H9 (cell line): ENCODE measurements around the gene INTS4. TPM values are rescaled to one million over a fixed set of nuclear protein-coding genes. Genes with fewer than 3 reads are reported as not detected.
"Not testable (repeated sequence)": the region's sequence is repeated elsewhere in the genome, so short reads cannot be mapped to it uniquely, and the experiment has no call there.

Source experiments
- DNase-seq: peaks from one replicate; pipeline ENCODE4 v3.0.0-alpha.2; 2017
- H2AFZ ChIP-seq: one replicate; pipeline ENCODE4 v1.6.1; 2013; ENCODE audit warnings: mild to moderate bottlenecking, low read length, control low read depth, moderate library complexity
- H2AK5ac ChIP-seq: 2 replicates; pipeline ENCODE4 v1.6.1; 2013; ENCODE audit warnings: low read length, control low read depth, mixed read lengths; ENCODE audit not compliant: insufficient read length
- H2BK120ac ChIP-seq: one replicate; pipeline ENCODE4 v1.6.1; 2013; ENCODE audit warnings: low read depth, mild to moderate bottlenecking, low read length, control low read depth, inconsistent platforms; ENCODE audit not compliant: poor library complexity, severe bottlenecking
- H2BK12ac ChIP-seq: 2 replicates; pipeline ENCODE4 v1.6.1; 2013; ENCODE audit warnings: low read length, control low read depth, mixed read lengths, low read depth; ENCODE audit not compliant: insufficient read length
- H2BK15ac ChIP-seq: 2 replicates; pipeline ENCODE4 v1.6.1; 2013; ENCODE audit warnings: low read depth, low read length, control low read depth
- H2BK20ac ChIP-seq: one replicate; pipeline ENCODE4 v1.6.1; 2013; ENCODE audit warnings: low read depth, mild to moderate bottlenecking, low read length, control low read depth, inconsistent platforms; ENCODE audit not compliant: poor library complexity, severe bottlenecking
- H2BK5ac ChIP-seq: 2 replicates; pipeline ENCODE4 v1.6.1; 2013; ENCODE audit warnings: low read length, control low read depth, mixed read lengths; ENCODE audit not compliant: insufficient read length
- H3K14ac ChIP-seq: 2 replicates; pipeline ENCODE4 v1.6.1; 2013; ENCODE audit warnings: low read length, control low read depth; ENCODE audit not compliant: insufficient read depth
- H3K18ac ChIP-seq: 2 replicates; pipeline ENCODE4 v1.6.1; 2013; ENCODE audit warnings: low read depth, mild to moderate bottlenecking, mixed read lengths, low read length, control low read depth; ENCODE audit not compliant: insufficient read length
- H3K23ac ChIP-seq: 2 replicates; pipeline ENCODE4 v1.6.1; 2013; ENCODE audit warnings: low read length, control low read depth, mixed read lengths, low read depth; ENCODE audit not compliant: insufficient read length
- H3K23me2 ChIP-seq: 2 replicates; pipeline ENCODE4 v1.6.1; 2013; ENCODE audit warnings: low read depth, mild to moderate bottlenecking, mixed read lengths, low read length, control low read depth; ENCODE audit not compliant: insufficient read length, poor library complexity, severe bottlenecking
- H3K27ac ChIP-seq: 2 replicates; pipeline ENCODE4 v1.5.1; 2013; ENCODE audit warnings: low read length, control low read depth, mixed read lengths, low read depth; ENCODE audit not compliant: insufficient read length
- H3K27me3 ChIP-seq: 2 replicates; pipeline ENCODE4 v1.6.1; 2013; ENCODE audit warnings: low read length, control low read depth, inconsistent platforms; ENCODE audit not compliant: insufficient read depth
- H3K4ac ChIP-seq: 2 replicates; pipeline ENCODE4 v1.6.1; 2013; ENCODE audit warnings: low read depth, mild to moderate bottlenecking, control low read depth, inconsistent platforms, low read length, moderate library complexity
- H3K4me1 ChIP-seq: 2 replicates; pipeline ENCODE4 v1.6.1; 2013; ENCODE audit warnings: low read length, control low read depth, inconsistent platforms; ENCODE audit not compliant: insufficient read depth
- H3K4me2 ChIP-seq: 2 replicates; pipeline ENCODE4 v1.6.1; 2013; ENCODE audit warnings: low read length, control low read depth, mixed read lengths; ENCODE audit not compliant: insufficient read length, insufficient read depth
- H3K56ac ChIP-seq: 2 replicates; pipeline ENCODE4 v1.6.1; 2013; ENCODE audit warnings: low read depth, mild to moderate bottlenecking, mixed read lengths, low read length, control low read depth; ENCODE audit not compliant: insufficient read length
- H3K79me1 ChIP-seq: 2 replicates; pipeline ENCODE4 v1.6.1; 2013; ENCODE audit warnings: low read depth, mild to moderate bottlenecking, moderate library complexity, low read length, control low read depth, inconsistent platforms; ENCODE audit not compliant: insufficient read depth, poor library complexity, severe bottlenecking
- H3K79me2 ChIP-seq: 2 replicates; pipeline ENCODE4 v1.6.1; 2013; ENCODE audit warnings: low read length, control low read depth, inconsistent platforms; ENCODE audit not compliant: insufficient read depth
- H3K9ac ChIP-seq: 2 replicates; pipeline ENCODE4 v1.6.1; 2013; ENCODE audit warnings: low read length, control low read depth, mixed read lengths; ENCODE audit not compliant: insufficient read length; ENCODE audit errors: extremely low read depth
- H3K9me3 ChIP-seq: one replicate; pipeline ENCODE4 v1.6.1; 2013; ENCODE audit warnings: low read depth, low read length, inconsistent platforms; ENCODE audit not compliant: control insufficient read depth
- H3T11ph ChIP-seq: one replicate; pipeline ENCODE4 v1.6.1; 2013; ENCODE audit warnings: mild to moderate bottlenecking, low read length, control low read depth, inconsistent platforms
- H4K20me1 ChIP-seq: one replicate; pipeline ENCODE4 v1.6.1; 2013; ENCODE audit not compliant: control insufficient read depth, insufficient read length, insufficient read depth
- H4K5ac ChIP-seq: 2 replicates; pipeline ENCODE4 v1.6.1; 2013; ENCODE audit warnings: low read depth, mild to moderate bottlenecking, mixed read lengths, low read length, control low read depth; ENCODE audit not compliant: insufficient read length
- H4K8ac ChIP-seq: replicated peaks from 2 replicates; pipeline ENCODE4 v1.6.1; 2013; ENCODE audit warnings: low read length, control low read depth, mixed read lengths, low read depth; ENCODE audit not compliant: insufficient read length
- H4K91ac ChIP-seq: 2 replicates; pipeline ENCODE4 v1.6.1; 2013; ENCODE audit warnings: low read depth, mild to moderate bottlenecking, moderate library complexity, mixed read lengths, low read length, control low read depth; ENCODE audit not compliant: insufficient read length
- H3K27ac Mint-ChIP-seq, 3 experiments: 2 replicates in 2 of 3; 3 replicates in 1 of 3; pipeline ENCODE4 v1.8.0; 2020 to 2021; ENCODE audit warnings: mixed read lengths in 3 of 3, mild to moderate bottlenecking in 1 of 3, moderate library complexity in 1 of 3
- H3K27me3 Mint-ChIP-seq: 2 replicates; pipeline ENCODE4 v1.8.0; 2021; ENCODE audit warnings: low read depth, mild to moderate bottlenecking, moderate library complexity, mixed read lengths
- H3K36me3 Mint-ChIP-seq, 3 experiments: 2 replicates in 2 of 3; 3 replicates in 1 of 3; pipeline ENCODE4 v1.8.0; 2020 to 2021; ENCODE audit warnings: low read depth in 3 of 3, mixed read lengths in 3 of 3; ENCODE audit not compliant: insufficient read depth in 1 of 3
- H3K4me1 Mint-ChIP-seq, 2 experiments: 2 replicates each; pipeline ENCODE4 v1.8.0; 2020; ENCODE audit warnings: mixed read lengths in 2 of 2
- H3K4me3 Mint-ChIP-seq, 2 experiments: 2 replicates in 1 of 2; 3 replicates in 1 of 2; pipeline ENCODE4 v1.8.0; 2020 to 2021; ENCODE audit warnings: mild to moderate bottlenecking in 2 of 2, mixed read lengths in 2 of 2, moderate library complexity in 1 of 2
- H3K9me3 Mint-ChIP-seq, 2 experiments: 2 replicates in 1 of 2; 3 replicates in 1 of 2; pipeline ENCODE4 v1.8.0; 2020; ENCODE audit warnings: mild to moderate bottlenecking in 2 of 2, mixed read lengths in 2 of 2, moderate library complexity in 1 of 2
- WGBS: extraction: QIAGEN DNeasy Blood & Tissue Kit; methylation state at CpG from one replicate; pipeline ENCODE4 v1.1.7; 2013; ENCODE audit warnings: missing lambda C conversion rate, low lambda C conversion rate, mixed read lengths; ENCODE audit not compliant: insufficient read length; ENCODE audit errors: extremely low coverage; 5-methylcytosine and 5-hydroxymethylcytosine counted together
- total RNA-seq: library from RNA; stranded (reverse); gene quantifications from 2 replicates; pipeline ENCODE4 v1.2.1, GENCODE V29; 2021

INTS4 gene
- total RNA-seq, 1 experiment from 2014 or later: 38.6 TPM

GRCh38 chr11:77857906-77858457 lies 136.5 kb downstream of the INTS4 start:
- H3K4me1 Mint-ChIP-seq, H3K56ac ChIP-seq: not testable (repeated sequence)

More at GRCh38 chr11:77857906-77858457, 136.5 kb downstream of the INTS4 start:
- H2BK15ac ChIP-seq, H3K14ac ChIP-seq, H3T11ph ChIP-seq, H2AK5ac ChIP-seq, H2BK20ac ChIP-seq, H3K18ac ChIP-seq, H2BK5ac ChIP-seq, H4K5ac ChIP-seq, H3K4me2 ChIP-seq, H3K23ac ChIP-seq, H3K27me3 ChIP-seq, H2BK12ac ChIP-seq, H3K4ac ChIP-seq, DNase-seq, H4K8ac ChIP-seq, H3K4me3 Mint-ChIP-seq, H2AFZ ChIP-seq, H3K27ac ChIP-seq, H3K4me1 ChIP-seq, H3K79me1 ChIP-seq, H3K27me3 Mint-ChIP-seq, H4K20me1 ChIP-seq, H3K79me2 ChIP-seq, H3K9ac ChIP-seq, H4K91ac ChIP-seq, H2BK120ac ChIP-seq, H3K23me2 ChIP-seq, H3K27ac Mint-ChIP-seq: not testable (repeated sequence)
- peaks cover 39 to 40% of the 10 kb centered on the region in 2 experiments for H3K9me3 Mint-ChIP-seq
- peaks cover 22% of the 10 kb centered on the region for H3K9me3 ChIP-seq
- H3K36me3 Mint-ChIP-seq: peaks cover 38 to 46% (median 46%) of the 10 kb centered on the region in 3 experiments
- WGBS: no CpG with 5 or more reads among the region's 10 CpGs
